HCT116 (cell line): ENCODE measurements around the gene CTTN. TPM values are rescaled to one million over a fixed set of nuclear protein-coding genes. Genes with fewer than 3 reads are reported as not detected.

Experiments
- ATAC-seq: fragments of 200-7000 bp; cut with Tn5 transposase; 2 replicates; pipeline ENCODE4 v1.9.1; 2020; ENCODE audit warnings: mild to moderate bottlenecking, moderate library complexity
- BruUV-seq: library from RNA; stranded (reverse); fragments of 400-500 nt; replicated peaks from 2 replicates; lab custom pipeline; 2021; lab: Mats Ljungman, UMichigan
- CTCF ChIA-PET: fragments of 300-600 bp; sonication (Branson Sonifier 250); formaldehyde crosslinking; loops from one replicate; lab custom pipeline; 2021; ENCODE audit warnings: antibody characterized with exemption; lab: Charles Lee
- POLR2A ChIA-PET: fragments of 300-600, 350-600 bp; sonication (Branson Sonifier 250); formaldehyde crosslinking; loops from one replicate; lab custom pipeline; 2021; ENCODE audit warnings: antibody characterized with exemption; lab: Charles Lee
- RAD21 ChIA-PET, 2 experiments: fragments of 300-600 bp; sonication (Branson Sonifier 250); formaldehyde crosslinking; loops; one replicate each; lab custom pipeline; 2023; ENCODE audit warnings: low total read pairs in 2 of 2; ENCODE audit not compliant: uncharacterized antibody in 2 of 2, unreplicated experiment in 2 of 2, low non-redundant PET in 1 of 2; lab: Charles Lee
- DNase-seq: peaks from one replicate; pipeline ENCODE4 v3.0.0-alpha.2; 2010; ENCODE audit warnings: low read depth, low spot score
- H2AFZ ChIP-seq: fragments of 200-600 bp; shearing (Covaris generic), sonication (generic); 2 replicates; pipeline ENCODE4 v1.6.1; 2017; ENCODE audit warnings: low read depth, mixed run types, mixed read lengths, antibody characterized with exemption, low read length; ENCODE audit not compliant: poor library complexity, severe bottlenecking
- H3K27ac ChIP-seq: 2 replicates; pipeline ENCODE4 v1.5.1; 2012; ENCODE audit warnings: low read depth, low read length
- H3K27me3 ChIP-seq: fragments of 200-600 bp; sonication (generic); 2 replicates; pipeline ENCODE4 v1.6.1; 2016; ENCODE audit warnings: mixed run types, low read length, mixed read lengths; ENCODE audit not compliant: insufficient read depth
- H3K36me3 ChIP-seq, 2 experiments: fragments of 200-500 bp in 1 of 2; fragments of 200-600 bp in 1 of 2; sonication (Bioruptor generic) in 1 of 2; sonication (generic) in 1 of 2; 2 replicates each; pipeline versions ENCODE4 v1.5.1 to v1.6.1; 2014 to 2016; ENCODE audit warnings: low read length in 2 of 2, inconsistent platforms in 1 of 2, mixed read lengths in 1 of 2, mixed run types in 1 of 2; ENCODE audit not compliant: insufficient read depth in 2 of 2, control insufficient read depth in 1 of 2
- H3K4me1 ChIP-seq, 2 experiments: fragments of 200-600 bp in 1 of 2; sonication (generic) in 1 of 2; 2 replicates each; pipeline versions ENCODE4 v1.5.1 to v1.6.1; 2012 to 2017; ENCODE audit warnings: low read length in 2 of 2, inconsistent platforms in 1 of 2, mild to moderate bottlenecking in 1 of 2, mixed read lengths in 1 of 2, mixed run types in 1 of 2, moderate library complexity in 1 of 2; ENCODE audit not compliant: insufficient read depth in 2 of 2, control insufficient read depth in 1 of 2
- H3K4me2 ChIP-seq: fragments of 200-600 bp; sonication (generic); 2 replicates; pipeline ENCODE4 v1.6.1; 2017; ENCODE audit warnings: mixed run types, low read length, mixed read lengths
- H3K4me3 ChIP-seq, 2 experiments: fragments of 200-600 bp in 1 of 2; sonication (generic) in 1 of 2; replicated peaks in 1 of 2; 2 replicates each; pipeline ENCODE4 v1.5.1; 2011 to 2016; ENCODE audit warnings: low read length in 2 of 2, control low read depth in 1 of 2, low read depth in 1 of 2, mild to moderate bottlenecking in 1 of 2, mixed read lengths in 1 of 2, mixed run types in 1 of 2
- H3K79me2 ChIP-seq: fragments of 200-600 bp; sonication (generic); 2 replicates; pipeline ENCODE4 v1.6.1; 2017; ENCODE audit warnings: mild to moderate bottlenecking, mixed run types, low read length, moderate library complexity, mixed read lengths; ENCODE audit not compliant: insufficient read depth
- H3K9ac ChIP-seq: fragments of 200-600 bp; sonication (generic); 2 replicates; pipeline ENCODE4 v1.6.1; 2016; ENCODE audit warnings: low read length, mixed read lengths
- H3K9me2 ChIP-seq: fragments of 200-600 bp; sonication (generic), shearing (Covaris generic); 2 replicates; pipeline ENCODE4 v1.6.1; 2017; ENCODE audit warnings: mixed run types, mild to moderate bottlenecking, moderate library complexity; ENCODE audit not compliant: insufficient read depth
- H3K9me3 ChIP-seq, 2 experiments: fragments of 200-500 bp in 1 of 2; fragments of 200-600 bp in 1 of 2; sonication (Bioruptor generic) in 1 of 2; sonication (generic) in 1 of 2; 2 replicates each; pipeline ENCODE4 v1.6.1; 2014 to 2017; ENCODE audit warnings: low read length in 2 of 2, mixed read lengths in 2 of 2, inconsistent platforms in 1 of 2, low read depth in 1 of 2, mild to moderate bottlenecking in 1 of 2, mixed run types in 1 of 2, moderate library complexity in 1 of 2; ENCODE audit not compliant: control insufficient read depth in 1 of 2, insufficient read depth in 1 of 2
- H4K20me1 ChIP-seq: fragments of 200-600 bp; sonication (generic), shearing (Covaris generic); 2 replicates; pipeline ENCODE4 v1.6.1; 2017; ENCODE audit warnings: mixed run types, mild to moderate bottlenecking, moderate library complexity; ENCODE audit not compliant: insufficient read depth
- CEBPB ChIP-seq: IDR thresholded peaks from 2 replicates; pipeline ENCODE4 v1.6.1; 2012; ENCODE audit warnings: low read depth
- CTCF ChIP-seq, 3 experiments: fragments of 200-600 bp in 1 of 3; sonication (generic) in 1 of 3; IDR thresholded peaks in 2 of 3; conservative IDR thresholded peaks in 1 of 3; 2 replicates each; pipeline ENCODE4 v1.5.1; 2012 to 2017; ENCODE audit warnings: low read depth in 2 of 3, low read length in 2 of 3, antibody characterized with exemption in 1 of 3, borderline replicate concordance in 1 of 3, control low read depth in 1 of 3, mild to moderate bottlenecking in 1 of 3, mixed read lengths in 1 of 3, mixed run types in 1 of 3, moderate library complexity in 1 of 3; ENCODE audit not compliant: insufficient read depth in 1 of 3
- EGR1 ChIP-seq: IDR thresholded peaks from 2 replicates; pipeline ENCODE4 v1.6.1; 2012; ENCODE audit warnings: low read depth
- POLR2AphosphoS5 ChIP-seq: IDR thresholded peaks from 2 replicates; pipeline ENCODE4 v1.6.1; 2011; ENCODE audit warnings: mild to moderate bottlenecking, low read depth, low read length, moderate library complexity
- REST ChIP-seq: IDR thresholded peaks from 2 replicates; pipeline ENCODE4 v1.6.1; 2012; ENCODE audit warnings: low read depth
- ZBTB33 ChIP-seq: IDR thresholded peaks from 2 replicates; pipeline ENCODE4 v1.6.1; 2011; ENCODE audit warnings: mild to moderate bottlenecking, low read length, moderate library complexity; ENCODE audit not compliant: insufficient replicate concordance; ENCODE audit errors: extremely low read depth
- intact Hi-C: fragments of 100-400 bp; cut with micrococcal nuclease; formaldehyde crosslinking; loops from 2 replicates; pipeline ENCODE4 v1.10.0; 2022
- total RNA-seq: library from RNA; stranded (reverse); gene quantifications from one replicate; pipeline ENCODE4 v1.2.1, GENCODE V29; 2021; ENCODE audit not compliant: unreplicated experiment

Gene CTTN
- total RNA-seq, 1 experiment from 2014 or later = 249 TPM

GRCh38 chr11:70404244-70404643 lies 5.9 kb downstream of the CTTN start:
- Histone ChIP-seq H2AFZ (no peak overlapping the region), H3K4me2 (no peak overlapping the region), H3K79me2 (peaks cover 94% of the 10 kb centered on the region), H3K4me3 (no peak overlapping the region), H3K27me3 (no peaks in the 10 kb centered on the region), H3K9me3 (no peaks in the 10 kb centered on the region), H3K4me1 (peaks cover 11 to 29% of the 10 kb centered on the region in 2 experiments), H3K9ac (no peak overlapping the region), H3K36me3 (peaks cover 28 to 45% of the 10 kb centered on the region in 2 experiments), H3K9me2 (no peaks in the 10 kb centered on the region), H4K20me1 (peaks cover 16% of the 10 kb centered on the region), H3K27ac (no peak overlapping the region)
- ChIA-PET RAD21 (no interaction called here), POLR2A (no interaction called here), CTCF (no interaction called here)
- intact Hi-C loops = no loop called here
- ATAC-seq = no peak
- TF ChIP-seq CTCF (IDR thresholded peaks at IDR 0.05 in 2 of 3, conservative IDR thresholded peaks at IDR 0.05 in 1 of 3; ENCODE audit: borderline replicate concordance in 1 of 3, insufficient read depth in 1 of 3, low read depth in 2 of 3, low read length in 2 of 3) (no peak), ZBTB33 (no peak), POLR2AphosphoS5 (no peak), REST (no peak), CEBPB (no peak), EGR1 (no peak)
- DNase-seq = no peak
- BruUV-seq = no TSS peak
